ENCODE data around the gene CFL2.

DNA sequence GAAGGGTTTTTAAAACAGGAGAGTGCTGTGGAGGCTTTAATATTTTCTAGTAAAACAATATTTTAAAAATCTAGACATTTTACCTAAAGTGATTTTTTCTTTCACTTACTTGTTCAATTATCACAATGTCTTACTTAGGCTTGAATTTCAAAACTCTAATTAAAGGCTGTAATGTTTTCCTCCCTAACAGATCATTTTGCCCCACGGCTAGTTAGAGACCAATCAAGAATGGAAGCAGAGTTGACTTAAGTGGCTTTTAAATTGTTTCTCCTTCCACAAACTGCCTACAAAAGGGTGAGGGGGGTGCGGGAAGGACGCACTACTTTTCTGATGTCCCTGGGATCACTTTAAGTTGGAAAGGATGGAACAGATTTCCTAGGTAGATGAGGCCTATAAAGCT is 9.5 kb upstream of the CFL2 start:
- TF ChIP-seq POLR2A (IDR thresholded peaks at IDR 0.05; ENCODE audit: low read length) (no peak), GATA1 (IDR thresholded peaks at IDR 0.05; ENCODE audit: low read depth, low read length) (no peak)

Data from erythroblast (primary cell).